Measurements from ENCODE around the gene MACROD2. TPM values are rescaled to one million over a fixed set of nuclear protein-coding genes. Genes with fewer than 3 reads are reported as not detected.
"Not testable (repeated sequence)": the region's sequence is repeated elsewhere in the genome, so short reads cannot be mapped to it uniquely, and the experiment has no call there.

Gene MACROD2
- total RNA-seq, 4 donors from 2014 or later: 4.0 to 14.1 (median 10.4) TPM

DNA sequence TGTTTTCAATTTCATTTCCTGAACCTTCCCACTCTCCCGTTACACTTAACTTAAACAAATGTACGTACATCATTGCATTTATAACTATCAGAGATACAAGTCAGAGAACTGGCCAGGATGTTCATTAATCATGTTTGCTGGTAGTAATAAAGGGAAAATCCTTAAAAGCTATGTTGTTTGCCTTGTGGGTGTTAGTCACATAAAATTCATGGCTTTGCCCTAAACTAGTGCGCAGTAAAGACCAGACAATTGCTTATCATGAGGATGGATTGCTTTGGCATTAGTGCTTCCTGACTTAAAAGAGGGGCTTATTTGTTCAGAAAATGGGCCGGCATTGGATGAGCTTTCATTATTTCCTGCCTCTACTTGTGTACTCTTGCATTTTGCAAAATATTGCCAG is 1379.4 kb downstream of the MACROD2 start:
- no peak overlapping the region for H3K27ac ChIP-seq
- no peaks in the 10 kb centered on the region for H3K27me3 ChIP-seq
- no peaks in the 10 kb centered on the region for H3K9me3 ChIP-seq
- no peak for DNase-seq (ENCODE audit: low spot score in 2 of 2)
- H3K4me1 ChIP-seq: no peaks in the 10 kb centered on the region
- H3K36me3 ChIP-seq: no peaks in the 10 kb centered on the region
- no peak overlapping the region for H3K4me3 ChIP-seq
- TF ChIP-seq, protein P1, sequence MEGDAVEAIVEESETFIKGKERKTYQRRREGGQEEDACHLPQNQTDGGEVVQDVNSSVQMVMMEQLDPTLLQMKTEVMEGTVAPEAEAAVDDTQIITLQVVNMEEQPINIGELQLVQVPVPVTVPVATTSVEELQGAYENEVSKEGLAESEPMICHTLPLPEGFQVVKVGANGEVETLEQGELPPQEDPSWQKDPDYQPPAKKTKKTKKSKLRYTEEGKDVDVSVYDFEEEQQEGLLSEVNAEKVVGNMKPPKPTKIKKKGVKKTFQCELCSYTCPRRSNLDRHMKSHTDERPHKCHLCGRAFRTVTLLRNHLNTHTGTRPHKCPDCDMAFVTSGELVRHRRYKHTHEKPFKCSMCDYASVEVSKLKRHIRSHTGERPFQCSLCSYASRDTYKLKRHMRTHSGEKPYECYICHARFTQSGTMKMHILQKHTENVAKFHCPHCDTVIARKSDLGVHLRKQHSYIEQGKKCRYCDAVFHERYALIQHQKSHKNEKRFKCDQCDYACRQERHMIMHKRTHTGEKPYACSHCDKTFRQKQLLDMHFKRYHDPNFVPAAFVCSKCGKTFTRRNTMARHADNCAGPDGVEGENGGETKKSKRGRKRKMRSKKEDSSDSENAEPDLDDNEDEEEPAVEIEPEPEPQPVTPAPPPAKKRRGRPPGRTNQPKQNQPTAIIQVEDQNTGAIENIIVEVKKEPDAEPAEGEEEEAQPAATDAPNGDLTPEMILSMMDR (IDR thresholded peaks at IDR 0.05): no peak
- TF ChIP-seq EP300 (IDR thresholded peaks at IDR 0.05) (no peak), POLR2A (IDR thresholded peaks at IDR 0.05) (no peak)
- WGBS, 2 donors: 83 to 84% methylated on average over 4 of the region's 4 CpGs

DNA sequence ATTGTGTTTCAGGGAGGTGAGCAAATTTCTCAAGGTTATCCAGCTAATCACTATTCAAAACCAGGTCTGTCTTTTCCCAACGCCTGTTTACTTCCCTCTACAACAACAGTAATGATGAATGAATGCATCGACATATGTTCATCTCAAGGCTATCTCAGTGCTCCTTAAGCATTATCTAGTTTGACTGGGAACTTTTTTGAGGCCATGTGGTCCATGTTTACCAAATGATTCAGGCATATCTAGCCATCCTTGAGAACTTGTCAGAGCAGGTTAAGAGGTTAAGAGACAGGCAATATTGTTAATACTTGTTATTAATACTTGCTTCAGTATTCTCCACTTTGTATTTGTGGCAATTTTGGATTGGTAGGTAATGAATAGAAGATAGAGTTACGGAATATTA is 1380.5 kb downstream of the MACROD2 start:
- WGBS, 2 donors: 93 to 98% methylated on average over 3 of the region's 3 CpGs
- TF ChIP-seq EP300 (IDR thresholded peaks at IDR 0.05) (no peak), POLR2A (IDR thresholded peaks at IDR 0.05) (no peak)
- TF ChIP-seq, protein P1 (IDR thresholded peaks at IDR 0.05): no peak
- Histone ChIP-seq H3K27ac (no peak overlapping the region), H3K9me3 (no peaks in the 10 kb centered on the region), H3K27me3 (no peaks in the 10 kb centered on the region), H3K4me1 (no peaks in the 10 kb centered on the region), H3K36me3 (no peaks in the 10 kb centered on the region), H3K4me3 (no peak overlapping the region)
- DNase-seq (ENCODE audit: low spot score in 2 of 2): no peak

DNA sequence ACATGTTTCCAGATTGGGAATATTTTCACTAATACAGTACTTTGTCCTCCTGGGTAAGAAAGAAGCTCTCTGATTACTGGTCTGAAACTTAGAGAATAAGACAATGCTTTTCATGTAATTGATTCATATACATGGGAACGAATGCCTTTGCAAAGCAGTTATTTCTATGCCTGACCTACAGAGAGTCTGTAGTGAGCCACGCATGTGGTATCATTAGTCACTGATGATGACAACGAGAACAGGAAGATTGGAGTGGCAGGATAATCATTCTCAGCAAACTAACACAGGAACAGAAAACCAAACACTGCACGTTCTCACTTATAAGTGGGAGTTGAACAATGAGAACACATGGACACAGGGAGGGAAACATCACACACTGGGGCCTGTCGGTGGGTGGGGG is 1382.3 kb downstream of the MACROD2 start:
- not testable (repeated sequence) for H3K4me1 ChIP-seq; H3K27ac ChIP-seq; H3K36me3 ChIP-seq; H3K9me3 ChIP-seq; H3K4me3 ChIP-seq; H3K27me3 ChIP-seq; DNase-seq (ENCODE audit: low spot score in 2 of 2)
- 75 to 79% methylated on average over 5 of the region's 5 CpGs for WGBS, 2 donors

DNA sequence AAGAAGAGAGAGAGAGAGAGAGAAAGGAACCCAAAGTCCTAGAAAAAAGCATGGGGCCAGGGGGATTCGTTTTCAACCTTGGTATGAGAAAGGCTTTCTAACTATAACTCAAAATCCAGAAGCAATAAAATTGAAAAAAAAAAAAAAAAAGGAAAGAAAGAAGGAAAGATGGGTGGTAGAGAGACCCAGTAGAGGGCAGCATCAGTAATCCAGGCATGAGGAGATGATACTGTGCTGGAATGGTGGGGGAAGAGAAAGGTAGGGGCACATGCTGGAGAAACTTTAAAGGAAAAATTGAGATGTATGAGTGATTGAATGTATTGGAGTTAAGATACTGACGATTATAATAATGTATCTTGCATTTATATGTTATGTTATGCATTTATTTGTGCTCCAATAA is 1382.8 kb downstream of the MACROD2 start:
- H3K4me1 ChIP-seq: no peaks in the 10 kb centered on the region
- WGBS, 2 donors: 52 to 69% methylated on average over 2 of the region's 2 CpGs
- no peaks in the 10 kb centered on the region for H3K27me3 ChIP-seq
- no peak for DNase-seq (ENCODE audit: low spot score in 2 of 2)
- no peak overlapping the region for H3K27ac ChIP-seq
- TF ChIP-seq POLR2A (IDR thresholded peaks at IDR 0.05) (no peak), EP300 (IDR thresholded peaks at IDR 0.05) (no peak)
- TF ChIP-seq, protein P1 (IDR thresholded peaks at IDR 0.05): no peak
- H3K9me3 ChIP-seq: no peaks in the 10 kb centered on the region
- H3K36me3 ChIP-seq: no peaks in the 10 kb centered on the region
- H3K4me3 ChIP-seq: no peak overlapping the region

DNA sequence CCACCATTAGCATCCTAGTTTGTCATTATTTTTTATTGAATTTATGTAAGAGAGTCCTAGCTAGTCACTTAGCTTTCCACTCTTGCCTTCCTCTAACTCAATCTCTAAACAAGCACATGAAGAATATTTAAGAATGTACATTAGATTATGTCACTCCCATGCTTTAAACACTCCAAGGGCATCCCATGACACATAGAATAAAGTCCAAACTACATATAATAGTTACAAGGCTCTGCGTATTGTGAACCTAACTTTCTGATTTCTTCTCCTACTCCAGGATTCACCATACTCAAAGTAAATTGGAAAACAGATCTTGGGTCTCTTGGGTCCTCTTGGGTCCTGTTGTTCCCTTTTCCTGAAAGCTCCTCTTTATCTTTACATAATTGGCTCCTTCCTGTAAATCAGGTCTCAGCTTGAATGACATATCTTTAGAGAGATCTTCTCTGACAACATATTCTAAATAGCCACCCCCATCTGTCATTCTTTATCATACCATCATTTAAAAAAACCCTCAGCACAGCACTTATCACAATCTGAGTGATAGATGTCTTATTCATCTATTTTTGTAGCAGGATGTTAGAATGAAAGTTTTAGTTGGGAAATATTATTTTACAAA is 1384.5 kb downstream of the MACROD2 start:
- 86 to 98% methylated on average over 1 of the region's 1 CpG for whole genome bisulfite sequencing, 2 donors
- Histone ChIP-seq H3K27ac (no peak overlapping the region), H3K27me3 (no peaks in the 10 kb centered on the region), H3K4me1 (no peaks in the 10 kb centered on the region), H3K36me3 (no peaks in the 10 kb centered on the region), H3K4me3 (no peak overlapping the region), H3K9me3 (no peaks in the 10 kb centered on the region)
- TF ChIP-seq, protein P1 (IDR thresholded peaks at IDR 0.05): no peak
- TF ChIP-seq EP300 (IDR thresholded peaks at IDR 0.05): no peak
- TF ChIP-seq POLR2A (IDR thresholded peaks at IDR 0.05): no peak
- no peak for DNase-seq (ENCODE audit: low spot score in 2 of 2)

DNA sequence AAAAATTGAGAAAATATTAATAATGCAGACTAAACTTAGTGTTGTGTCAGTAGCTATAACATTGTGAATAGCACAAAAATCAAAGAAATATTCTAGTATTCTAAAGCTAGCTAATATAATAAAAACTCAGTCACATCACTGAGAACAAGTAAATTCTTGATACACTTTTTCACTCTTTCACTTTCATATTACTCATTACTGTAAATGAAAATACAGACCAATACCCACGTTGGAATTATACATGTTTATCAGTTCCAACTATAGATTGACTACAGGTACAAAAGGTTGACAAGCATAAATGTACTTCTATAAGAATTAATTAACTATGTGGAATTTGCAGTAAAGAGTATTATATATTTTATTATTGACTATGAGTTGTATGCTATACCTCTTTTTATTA is 1385.5 kb downstream of the MACROD2 start:
- Histone ChIP-seq H3K27ac (no peak overlapping the region), H3K4me1 (no peaks in the 10 kb centered on the region), H3K27me3 (no peaks in the 10 kb centered on the region), H3K36me3 (no peaks in the 10 kb centered on the region), H3K9me3 (no peaks in the 10 kb centered on the region), H3K4me3 (no peak overlapping the region)
- 86 to 88% methylated on average over 1 of the region's 1 CpG for WGBS, 2 donors
- DNase-seq (ENCODE audit: low spot score in 2 of 2): no peak
- TF ChIP-seq, protein P1 (IDR thresholded peaks at IDR 0.05): no peak
- TF ChIP-seq POLR2A (IDR thresholded peaks at IDR 0.05) (no peak), EP300 (IDR thresholded peaks at IDR 0.05) (no peak)

Measured in tibial nerve (tissue), 4 donors.